ENCODE results near the gene LRRC4C.

The LRRC4C gene

DNA sequence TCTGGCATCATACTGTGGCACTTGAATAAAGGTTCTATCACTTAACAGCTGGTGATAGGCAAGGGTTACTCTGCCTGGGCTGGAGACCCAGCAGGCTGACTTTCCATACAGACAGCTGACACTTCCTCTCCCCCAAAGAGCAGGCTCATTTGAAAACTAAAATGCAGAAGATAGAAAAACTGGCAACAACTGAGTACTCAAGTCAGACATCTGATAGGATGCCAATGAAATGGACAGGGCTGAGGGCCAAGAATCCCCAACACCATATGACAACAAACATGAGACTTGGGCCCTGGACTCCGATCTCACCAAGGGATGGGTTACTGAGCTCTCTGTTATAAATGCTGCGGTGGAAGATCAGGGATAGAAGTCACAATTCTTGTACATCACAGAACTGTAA lies 237.2 kb downstream of the LRRC4C start:
- FAIRE-seq (no peak), DNase-seq (ENCODE audit: insufficient read length, low spot score) (no peak)
- TF ChIP-seq POLR2A (IDR thresholded peaks at IDR 0.05; ENCODE audit: low read depth, low read length) (no peak), TAF1 (IDR thresholded peaks at IDR 0.05; ENCODE audit: low read depth, low read length) (no peak), PAX5 (IDR thresholded peaks at IDR 0.05; ENCODE audit: insufficient read depth, low read length, severe bottlenecking) (no peak), POU2F2 (IDR thresholded peaks at IDR 0.05; ENCODE audit: low read depth, low read length) (no peak), SPI1 (IDR thresholded peaks at IDR 0.05; ENCODE audit: low read depth, low read length) (no peak)

- no peak for FAIRE-seq
Observed at GRCh38 chr11:41206388-41206787, 253.1 kb downstream of the LRRC4C start.

DNA sequence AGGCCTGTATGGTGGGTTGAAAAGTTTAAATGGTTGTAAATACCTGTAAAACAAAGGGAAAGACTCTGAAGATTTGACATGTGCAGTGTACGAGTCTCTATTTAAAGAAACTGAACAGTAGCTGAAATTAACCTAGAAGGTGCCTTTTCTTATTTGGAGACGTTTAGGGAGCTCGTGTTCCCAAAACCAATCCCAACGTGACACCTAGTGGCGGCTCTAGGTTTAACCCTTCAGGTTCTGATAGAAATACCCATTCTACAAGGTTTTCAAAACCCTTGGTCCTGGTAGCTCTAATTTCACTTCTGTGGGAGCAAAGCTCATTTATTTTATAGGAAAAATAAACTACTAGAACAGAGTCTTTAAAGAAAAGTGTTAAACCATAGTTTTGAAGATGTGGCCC lies 258.3 kb downstream of the LRRC4C start:
- TF ChIP-seq POU2F2 (IDR thresholded peaks at IDR 0.05; ENCODE audit: low read depth, low read length) (no peak), POLR2AphosphoS5 (IDR thresholded peaks at IDR 0.05; ENCODE audit: low read depth, low read length) (no peak), SPI1 (IDR thresholded peaks at IDR 0.05; ENCODE audit: low read depth, low read length) (no peak), TAF1 (IDR thresholded peaks at IDR 0.05; ENCODE audit: low read depth, low read length) (no peak)
- no peak for FAIRE-seq
- peak; percentile 5 for DNase-seq (ENCODE audit: insufficient read length, low spot score)

More at GRCh38 chr11:41206388-41206787, 253.1 kb downstream of the LRRC4C start:
- TF ChIP-seq SPI1 (IDR thresholded peaks at IDR 0.05; ENCODE audit: low read depth, low read length) (no peak), TAF1 (IDR thresholded peaks at IDR 0.05; ENCODE audit: low read depth, low read length) (no peak), POLR2A (IDR thresholded peaks at IDR 0.05; ENCODE audit: low read depth, low read length) (no peak), POU2F2 (IDR thresholded peaks at IDR 0.05; ENCODE audit: low read depth, low read length) (no peak), PAX5 (IDR thresholded peaks at IDR 0.05; ENCODE audit: insufficient read depth, low read length, severe bottlenecking) (no peak), POLR2AphosphoS5 (IDR thresholded peaks at IDR 0.05; ENCODE audit: low read depth, low read length) (no peak)
- DNase-seq (ENCODE audit: insufficient read length, low spot score): no peak

DNA sequence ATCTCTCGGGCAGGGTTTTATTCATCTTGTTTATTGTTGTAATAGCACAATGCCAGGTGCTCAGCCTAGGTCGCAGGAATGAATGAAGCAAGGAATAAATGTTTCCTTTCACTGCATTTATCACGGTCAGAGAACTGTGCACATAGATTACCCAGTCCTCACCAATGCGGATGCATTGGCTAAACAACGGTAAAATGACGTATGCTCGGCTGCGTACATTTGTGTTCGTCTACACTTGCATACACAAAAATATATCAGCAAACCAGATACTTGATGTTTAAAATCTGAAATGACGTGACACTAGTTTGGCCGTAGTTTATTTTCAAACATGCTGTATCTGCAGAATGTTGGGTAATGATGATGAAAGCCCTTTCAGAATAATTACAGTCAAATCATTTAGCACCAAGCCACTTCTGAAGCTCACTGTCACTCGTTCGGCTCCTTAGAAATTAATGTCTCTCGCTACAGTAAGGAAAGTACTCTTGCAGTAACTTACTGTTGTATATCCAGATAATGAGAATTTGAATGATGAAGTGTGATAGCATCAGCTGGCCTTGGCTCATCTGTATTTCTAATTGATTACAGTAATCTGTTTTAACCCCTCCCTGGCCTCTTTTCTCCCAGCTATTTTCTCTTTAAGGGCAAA lies 268.9 kb downstream of the LRRC4C start:
- DNase-seq (ENCODE audit: insufficient read length, low spot score) (no peak), FAIRE-seq (no peak)
- TF ChIP-seq POLR2AphosphoS5 (IDR thresholded peaks at IDR 0.05; ENCODE audit: low read depth, low read length): no peak
- TF ChIP-seq PAX5 (IDR thresholded peaks at IDR 0.05; ENCODE audit: insufficient read depth, low read length, severe bottlenecking): no peak
- no peak for TF ChIP-seq TAF1 (IDR thresholded peaks at IDR 0.05; ENCODE audit: low read depth, low read length)
- no peak for TF ChIP-seq POLR2A (IDR thresholded peaks at IDR 0.05; ENCODE audit: low read depth, low read length)
- no peak for TF ChIP-seq SPI1 (IDR thresholded peaks at IDR 0.05; ENCODE audit: low read depth, low read length)
- TF ChIP-seq POU2F2 (IDR thresholded peaks at IDR 0.05; ENCODE audit: low read depth, low read length): no peak

DNA sequence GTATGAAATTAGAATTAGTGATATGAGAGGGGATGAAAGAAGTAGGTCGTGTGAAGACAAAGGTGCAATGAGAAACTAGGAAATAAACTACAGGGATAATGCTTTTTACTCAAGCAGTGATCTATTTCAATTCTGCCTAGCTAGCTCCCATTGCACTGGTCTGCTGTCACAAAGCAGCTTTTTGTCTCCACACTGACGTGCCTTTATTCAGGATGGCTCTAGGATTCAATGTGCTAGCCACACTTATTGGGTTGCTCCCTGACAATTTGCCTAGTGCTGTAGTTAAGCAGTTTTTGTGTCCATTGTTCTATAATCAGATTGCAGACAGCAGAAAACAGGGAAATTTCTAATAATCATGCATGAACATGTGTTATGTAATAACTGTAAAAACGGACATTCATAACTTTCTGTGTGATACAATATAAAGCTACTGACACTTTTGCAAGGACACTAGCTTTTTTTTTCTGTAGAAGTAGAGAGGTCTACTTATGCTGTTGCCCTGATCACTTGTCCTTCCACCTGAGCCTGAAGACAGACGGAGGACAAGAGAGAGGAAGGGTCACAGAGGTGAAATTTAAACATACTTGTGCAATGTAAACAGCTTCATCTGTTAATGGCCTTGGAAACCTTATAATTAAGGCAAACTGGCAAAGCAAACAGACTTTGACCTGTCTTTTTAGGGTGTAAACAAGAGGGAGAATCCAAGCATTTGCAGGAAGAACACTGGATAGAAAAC lies 269.6 kb downstream of the LRRC4C start:
- DNase-seq (ENCODE audit: insufficient read length, low spot score): no peak
- TF ChIP-seq PAX5 (IDR thresholded peaks at IDR 0.05; ENCODE audit: insufficient read depth, low read length, severe bottlenecking): no peak
- no peak for TF ChIP-seq POLR2AphosphoS5 (IDR thresholded peaks at IDR 0.05; ENCODE audit: low read depth, low read length)
- TF ChIP-seq SPI1 (IDR thresholded peaks at IDR 0.05; ENCODE audit: low read depth, low read length): no peak
- no peak for TF ChIP-seq TAF1 (IDR thresholded peaks at IDR 0.05; ENCODE audit: low read depth, low read length)
- TF ChIP-seq POU2F2 (IDR thresholded peaks at IDR 0.05; ENCODE audit: low read depth, low read length): no peak
- no peak for TF ChIP-seq POLR2A (IDR thresholded peaks at IDR 0.05; ENCODE audit: low read depth, low read length)
- FAIRE-seq: no peak

- TF ChIP-seq POLR2A (IDR thresholded peaks at IDR 0.05; ENCODE audit: low read depth, low read length): no peak
- no peak for TF ChIP-seq TAF1 (IDR thresholded peaks at IDR 0.05; ENCODE audit: low read depth, low read length)
- FAIRE-seq: no peak
Observed at GRCh38 chr11:41177791-41178190, 281.7 kb downstream of the LRRC4C start.

DNA sequence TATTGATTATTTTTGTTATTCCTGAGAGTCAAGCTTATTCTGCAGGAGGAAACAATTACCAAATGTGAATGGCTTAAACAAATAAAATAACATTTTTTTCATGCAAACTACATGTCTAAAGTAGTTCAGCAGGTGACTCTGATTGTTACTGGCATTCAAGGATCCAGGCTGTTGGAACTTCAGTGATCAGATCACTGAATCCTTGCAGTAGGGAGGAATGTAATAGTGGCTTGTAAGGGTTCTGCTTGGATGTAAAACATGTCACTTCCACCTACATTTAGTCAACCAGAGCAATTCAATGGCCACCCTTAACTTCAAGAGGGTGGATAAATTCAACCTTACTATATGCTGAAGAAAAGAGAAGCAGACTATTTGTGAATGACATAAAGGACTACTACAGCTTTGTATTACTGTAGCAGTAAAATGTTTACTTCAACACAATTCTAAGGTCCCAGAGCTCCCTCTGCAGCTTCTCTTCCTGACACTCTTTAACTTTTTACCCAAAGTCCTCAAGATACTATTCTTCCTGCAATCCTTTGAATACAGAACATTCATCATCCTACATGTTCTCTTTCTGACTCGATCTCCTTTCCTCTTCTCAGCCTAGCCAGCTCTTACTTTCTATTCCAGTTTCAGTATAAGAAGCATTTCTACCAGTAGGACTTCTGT lies 284.0 kb downstream of the LRRC4C start:
- no peak for FAIRE-seq
- DNase-seq (ENCODE audit: insufficient read length, low spot score): no peak
- TF ChIP-seq PAX5 (IDR thresholded peaks at IDR 0.05; ENCODE audit: insufficient read depth, low read length, severe bottlenecking) (no peak), POU2F2 (IDR thresholded peaks at IDR 0.05; ENCODE audit: low read depth, low read length) (no peak), POLR2AphosphoS5 (IDR thresholded peaks at IDR 0.05; ENCODE audit: low read depth, low read length) (no peak), TAF1 (IDR thresholded peaks at IDR 0.05; ENCODE audit: low read depth, low read length) (no peak), POLR2A (IDR thresholded peaks at IDR 0.05; ENCODE audit: low read depth, low read length) (no peak), SPI1 (IDR thresholded peaks at IDR 0.05; ENCODE audit: low read depth, low read length) (no peak)

More at GRCh38 chr11:41177791-41178190, 281.7 kb downstream of the LRRC4C start:
- DNase-seq (ENCODE audit: insufficient read length, low spot score): no peak

GRCh38 chr11:41146326-41146725 lies 313.1 kb downstream of the LRRC4C start:
- FAIRE-seq: no peak
- no peak for DNase-seq (ENCODE audit: insufficient read length, low spot score)
- TF ChIP-seq POLR2A (IDR thresholded peaks at IDR 0.05; ENCODE audit: low read depth, low read length) (no peak), TAF1 (IDR thresholded peaks at IDR 0.05; ENCODE audit: low read depth, low read length) (no peak), PAX5 (IDR thresholded peaks at IDR 0.05; ENCODE audit: insufficient read depth, low read length, severe bottlenecking) (no peak), POLR2AphosphoS5 (IDR thresholded peaks at IDR 0.05; ENCODE audit: low read depth, low read length) (no peak), SPI1 (IDR thresholded peaks at IDR 0.05; ENCODE audit: low read depth, low read length) (no peak), POU2F2 (IDR thresholded peaks at IDR 0.05; ENCODE audit: low read depth, low read length) (no peak)

GRCh38 chr11:41145420-41145819 lies 314.0 kb downstream of the LRRC4C start:
- DNase-seq (ENCODE audit: insufficient read length, low spot score): no peak
- no peak for FAIRE-seq
- no peak for TF ChIP-seq PAX5 (IDR thresholded peaks at IDR 0.05; ENCODE audit: insufficient read depth, low read length, severe bottlenecking)
- no peak for TF ChIP-seq TAF1 (IDR thresholded peaks at IDR 0.05; ENCODE audit: low read depth, low read length)
- no peak for TF ChIP-seq POU2F2 (IDR thresholded peaks at IDR 0.05; ENCODE audit: low read depth, low read length)
- TF ChIP-seq POLR2A (IDR thresholded peaks at IDR 0.05; ENCODE audit: low read depth, low read length): no peak
- TF ChIP-seq POLR2AphosphoS5 (IDR thresholded peaks at IDR 0.05; ENCODE audit: low read depth, low read length): no peak
- no peak for TF ChIP-seq SPI1 (IDR thresholded peaks at IDR 0.05; ENCODE audit: low read depth, low read length)

Data from GM12891 (cell line).